Mucosa of descending colon (tissue), 3 donors: Measurements from ENCODE around the gene EVA1B. TPM values are rescaled to one million over a fixed set of nuclear protein-coding genes. Genes with fewer than 3 reads are reported as not detected.

Source experiments
- ATAC-seq: fragments of 200-7000 bp; cut with Tn5 transposase; one replicate; pipeline ENCODE4 v1.9.1; 2020; ENCODE audit warnings: mild to moderate bottlenecking, moderate library complexity
- DNase-seq, 3 donors: peaks; one replicate each; pipeline ENCODE4 v3.0.0-alpha.2; 2020
- H3K36me3 ChIP-seq: fragments of 200-600 bp; one replicate; pipeline ENCODE4 v1.8.0; 2021; ENCODE audit warnings: low read depth, mild to moderate bottlenecking
- H3K4me1 ChIP-seq: fragments of 200-600 bp; one replicate; pipeline ENCODE4 v1.8.0; 2021; ENCODE audit warnings: low read depth, mild to moderate bottlenecking
- H3K4me3 ChIP-seq: fragments of 200-600 bp; one replicate; pipeline ENCODE4 v1.8.0; 2021; ENCODE audit warnings: mild to moderate bottlenecking
- H3K9me3 ChIP-seq: fragments of 200-600 bp; one replicate; pipeline ENCODE4 v1.8.0; 2021; ENCODE audit warnings: mild to moderate bottlenecking
- CTCF ChIP-seq: fragments of 200-600 bp; IDR thresholded peaks from one replicate; pipeline ENCODE4 v1.8.0; 2022; ENCODE audit warnings: antibody characterized with exemption, mild to moderate bottlenecking
- intact Hi-C, 2 donors: fragments of 100-400 bp; cut with DNase I in 1 of 2; cut with micrococcal nuclease in 1 of 2; formaldehyde crosslinking; loops; one replicate each; pipeline versions ENCODE4 v1.11.0 to v1.11.1; 2022; cut with DNase I, micrococcal nuclease
- total RNA-seq, 3 donors: library from RNA; stranded (reverse); fragmentation: NEBNext Ultra II Directional in 2 of 3; extraction: Animal tissue kit (Norgen Biotek cat#: 25700) in 2 of 3; gene quantifications; one replicate each; pipeline versions ENCODE4 v1.2.1 to v1.2.4, GENCODE V29; 2021 to 2023
- donor health status: DM: no; HTN: no; CAD: no; lungs with moderate emphysema.
- donor health status: DM: no; HTN: no; CAD: no.
- donor health status: DM: no; HTN: yes; CAD: no.

Gene EVA1B
- total RNA-seq, 3 donors from 2014 or later, result 1.5 to 17.6 (median 8.2) TPM

- Histone ChIP-seq H3K4me3 (no peak overlapping the region), H3K9me3 (no peaks in the 10 kb centered on the region), H3K36me3 (peaks cover 7% of the 10 kb centered on the region), H3K4me1 (peaks cover 3% of the 10 kb centered on the region)
- no peak for TF ChIP-seq CTCF
- DNase-seq (no peak), ATAC-seq (no peak)
- intact Hi-C loops, result loop anchor here in 1 of 2 donors (10.0 kb wide), 1 partner anchor 190 kb away; no protein-coding TSS in a partner anchor
Measured at GRCh38 chr1:36284517-36284916, 38.9 kb downstream of the EVA1B start.

GRCh38 chr1:36284061-36284460 lies 39.4 kb downstream of the EVA1B start:
- DNase-seq, result no peak
- Histone ChIP-seq H3K4me1 (peaks cover 3% of the 10 kb centered on the region), H3K4me3 (no peak overlapping the region), H3K9me3 (no peaks in the 10 kb centered on the region), H3K36me3 (peaks cover 7% of the 10 kb centered on the region)
- no peak for ATAC-seq
- intact Hi-C loops, result loop anchor here in 1 of 2 donors (10.0 kb wide), 1 partner anchor 189 kb away; no protein-coding TSS in a partner anchor
- TF ChIP-seq CTCF, result no peak

- Histone ChIP-seq H3K36me3 (no peaks in the 10 kb centered on the region), H3K4me3 (no peak overlapping the region), H3K4me1 (peaks cover 3% of the 10 kb centered on the region), H3K9me3 (no peaks in the 10 kb centered on the region)
- ATAC-seq (no peak), DNase-seq (no peak)
- intact Hi-C loops, result loop anchor here in 1 of 2 donors (10.0 kb wide), 1 partner anchor 185 kb away; no protein-coding TSS in a partner anchor
- no peak for TF ChIP-seq CTCF
Measured at GRCh38 chr1:36279789-36280296, 43.6 kb downstream of the EVA1B start.

- Histone ChIP-seq H3K4me3 (no peak overlapping the region), H3K4me1 (peaks cover 3% of the 10 kb centered on the region), H3K36me3 (no peaks in the 10 kb centered on the region), H3K9me3 (no peaks in the 10 kb centered on the region)
- ATAC-seq (no peak), DNase-seq (no peak)
- no peak for TF ChIP-seq CTCF
- intact Hi-C loops, result no loop called here
Measured at GRCh38 chr1:36279110-36279788, 44.2 kb downstream of the EVA1B start.

- H3K4me1 ChIP-seq, result peaks cover 3% of the 10 kb centered on the region
- no peak for ATAC-seq
- no peak for TF ChIP-seq CTCF
- H3K36me3 ChIP-seq, result no peaks in the 10 kb centered on the region
- no peak for DNase-seq
- H3K4me3 ChIP-seq, result no peak overlapping the region
- intact Hi-C loops, result no loop called here
- H3K9me3 ChIP-seq, result no peaks in the 10 kb centered on the region
Measured at GRCh38 chr1:36276688-36277087, 46.8 kb downstream of the EVA1B start.
